Sigmoid colon (tissue), 7 donors: ENCODE data around the gene GPR139. TPM values are rescaled to one million over a fixed set of nuclear protein-coding genes. Genes with fewer than 3 reads are reported as not detected.

ENCODE experiments used
- polyA plus RNA-seq, 3 donors: library from polyadenylated mRNA; stranded (reverse); fragments of 200-250 nt; gene quantifications; one replicate each; pipeline ENCODE4 v1.2.3, GENCODE V29; 2013
- total RNA-seq, 4 donors: library from RNA; depleted of rRNA; stranded (reverse); fragments of >200 nt; gene quantifications; one replicate each; pipeline ENCODE4 v1.1.0, GENCODE V29; 2016
- donor health status: healthy with polysubstance abuse.
- donor health status: Bipolar disorder and iron deficiency.
- donor health status: healthy.

The GPR139 gene
- total and polyA plus RNA-seq, 7 donors = not detected

Other genes with a start within 250 kb of the GPR139 start
- gene GPRC5B, start 189.0 kb downstream of the GPR139 start, total RNA-seq = 10 to 100 TPM in 3 of 4 donors, 1 to 10 TPM in 1; 6.7 to 20.6 (median 13.6) TPM
- 1 to 10 TPM; 1.6 to 8.4 (median 8.1) TPM for gene GPRC5B, start 189.0 kb downstream of the GPR139 start, polyA plus RNA-seq